K562 treated with DMSO at 1 percent for 4 hours (cell line): ENCODE data around the gene PCDHA8. TPM values are rescaled to one million over a fixed set of nuclear protein-coding genes. Genes with fewer than 3 reads are reported as not detected.

Experiments
- total RNA-seq: library from RNA; unstranded; fragments of 300-600 nt; gene quantifications from 2 replicates; pipeline ENCODE4 v1.2.3, GENCODE V29; 2022; ENCODE audit not compliant: insufficient read depth

PCDHA8 gene, protein sequence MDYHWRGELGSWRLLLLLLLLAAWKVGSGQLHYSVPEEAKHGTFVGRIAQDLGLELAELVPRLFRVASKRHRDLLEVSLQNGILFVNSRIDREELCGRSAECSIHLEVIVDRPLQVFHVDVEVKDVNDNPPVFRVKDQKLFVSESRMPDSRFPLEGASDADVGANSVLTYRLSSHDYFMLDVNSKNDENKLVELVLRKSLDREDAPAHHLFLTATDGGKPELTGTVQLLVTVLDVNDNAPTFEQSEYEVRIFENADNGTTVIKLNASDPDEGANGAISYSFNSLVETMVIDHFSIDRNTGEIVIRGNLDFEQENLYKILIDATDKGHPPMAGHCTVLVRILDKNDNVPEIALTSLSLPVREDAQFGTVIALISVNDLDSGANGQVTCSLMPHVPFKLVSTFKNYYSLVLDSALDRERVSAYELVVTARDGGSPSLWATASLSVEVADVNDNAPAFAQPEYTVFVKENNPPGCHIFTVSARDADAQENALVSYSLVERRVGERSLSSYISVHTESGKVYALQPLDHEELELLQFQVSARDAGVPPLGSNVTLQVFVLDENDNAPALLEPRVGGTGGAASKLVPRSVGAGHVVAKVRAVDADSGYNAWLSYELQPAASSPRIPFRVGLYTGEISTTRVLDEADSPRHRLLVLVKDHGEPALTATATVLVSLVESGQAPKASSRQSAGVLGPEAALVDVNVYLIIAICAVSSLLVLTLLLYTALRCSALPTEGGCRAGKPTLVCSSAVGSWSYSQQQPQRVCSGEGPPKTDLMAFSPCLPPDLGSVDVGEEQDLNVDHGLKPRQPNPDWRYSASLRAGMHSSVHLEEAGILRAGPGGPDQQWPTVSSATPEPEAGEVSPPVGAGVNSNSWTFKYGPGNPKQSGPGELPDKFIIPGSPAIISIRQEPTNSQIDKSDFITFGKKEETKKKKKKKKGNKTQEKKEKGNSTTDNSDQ
- total RNA-seq = not detected in 2 replicates

DNA sequence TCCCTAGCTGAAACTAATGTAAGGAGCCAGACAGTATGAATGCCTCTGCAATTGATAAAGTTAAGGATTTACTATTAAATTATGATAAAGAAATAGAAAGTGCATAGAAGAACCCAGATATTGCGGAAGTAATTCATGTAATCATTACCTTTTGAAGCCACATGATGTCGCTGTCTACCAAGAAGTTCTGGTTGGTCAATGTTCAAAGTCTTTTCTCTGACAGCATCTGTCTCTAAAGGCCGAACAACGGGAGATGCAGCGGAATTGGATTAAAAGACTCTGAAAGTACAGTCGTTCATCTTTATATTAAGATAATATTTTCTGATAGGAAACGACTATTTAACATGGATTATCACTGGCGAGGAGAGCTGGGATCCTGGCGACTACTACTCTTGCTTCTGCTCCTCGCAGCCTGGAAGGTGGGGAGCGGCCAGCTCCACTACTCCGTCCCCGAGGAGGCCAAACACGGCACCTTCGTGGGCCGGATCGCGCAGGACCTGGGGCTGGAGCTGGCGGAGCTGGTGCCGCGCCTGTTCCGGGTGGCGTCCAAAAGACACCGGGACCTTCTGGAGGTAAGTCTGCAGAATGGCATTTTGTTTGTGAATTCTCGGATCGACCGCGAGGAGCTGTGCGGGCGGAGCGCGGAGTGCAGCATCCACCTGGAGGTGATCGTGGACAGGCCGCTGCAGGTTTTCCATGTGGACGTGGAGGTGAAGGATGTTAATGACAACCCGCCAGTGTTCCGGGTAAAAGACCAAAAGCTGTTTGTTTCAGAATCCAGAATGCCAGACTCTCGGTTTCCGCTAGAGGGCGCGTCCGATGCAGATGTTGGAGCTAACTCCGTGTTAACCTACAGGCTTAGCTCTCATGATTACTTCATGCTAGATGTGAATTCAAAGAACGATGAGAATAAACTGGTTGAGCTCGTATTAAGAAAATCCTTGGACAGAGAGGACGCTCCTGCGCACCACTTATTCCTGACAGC lies at the start of gene PCDHA8:
Gene PCDHA8 (plus strand): TSS at position 210 of the 985 bp plus-strand sequence. CDS start 135 bp downstream, at position 345.

DNA sequence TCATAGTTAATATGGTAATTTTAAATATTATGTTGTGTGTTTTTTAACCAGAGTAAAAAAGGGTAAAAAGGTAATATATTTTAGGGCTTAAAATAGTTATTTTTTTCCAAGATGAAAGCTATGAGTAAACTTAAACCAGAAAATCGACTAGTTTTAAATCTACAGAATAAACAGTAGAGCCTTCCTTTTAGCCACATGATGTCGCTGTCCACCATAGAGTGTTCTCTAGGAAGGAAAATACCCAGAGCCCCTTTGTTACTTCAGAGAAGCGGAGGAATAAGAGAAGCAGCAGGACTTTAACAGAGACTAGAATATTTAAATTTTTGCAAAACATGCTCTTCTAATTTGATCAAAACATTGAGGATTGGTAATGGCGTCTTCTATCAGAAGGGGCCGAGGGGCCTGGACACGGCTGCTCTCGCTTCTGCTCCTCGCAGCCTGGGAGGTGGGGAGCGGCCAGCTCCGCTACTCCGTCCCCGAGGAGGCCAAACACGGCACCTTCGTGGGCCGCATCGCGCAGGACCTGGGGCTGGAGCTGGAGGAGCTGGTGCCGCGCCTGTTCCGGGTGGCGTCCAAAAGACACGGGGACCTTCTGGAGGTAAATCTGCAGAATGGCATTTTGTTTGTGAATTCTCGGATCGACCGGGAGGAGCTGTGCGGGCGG lies 46.3 kb upstream of the PCDHA8 start, which contains the start of gene PCDHA2:
Gene PCDHA2 (plus strand): TSS at position 258 of the 664 bp plus-strand sequence.

DNA sequence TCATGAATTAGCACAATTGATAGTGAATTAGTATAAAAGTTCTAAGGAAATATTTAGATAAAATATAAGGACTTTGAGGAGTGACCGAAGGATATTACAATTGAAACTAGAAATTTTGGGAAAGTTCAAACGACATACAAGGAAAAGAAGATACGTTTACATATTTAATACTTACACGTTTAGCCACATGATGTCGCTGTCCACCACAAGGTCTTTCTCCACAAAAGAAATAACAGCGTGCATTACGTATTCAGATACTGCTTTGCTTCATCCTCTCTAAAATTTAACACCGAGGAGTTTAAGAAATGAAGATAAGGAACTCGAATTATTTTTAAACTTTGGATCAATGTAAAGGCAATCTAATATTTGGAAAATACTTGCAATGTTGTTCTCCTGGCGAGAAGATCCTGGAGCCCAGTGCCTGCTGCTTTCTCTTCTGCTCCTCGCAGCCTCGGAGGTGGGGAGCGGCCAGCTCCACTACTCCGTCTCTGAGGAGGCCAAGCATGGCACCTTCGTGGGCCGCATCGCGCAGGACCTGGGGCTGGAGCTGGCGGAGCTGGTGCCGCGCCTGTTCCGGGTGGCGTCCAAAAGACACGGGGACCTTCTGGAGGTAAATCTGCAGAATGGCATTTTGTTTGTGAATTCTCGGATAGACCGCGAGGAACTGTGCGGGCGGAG lies 40.0 kb upstream of the PCDHA8 start, which contains the start of gene PCDHA3:
Gene PCDHA3 (plus strand): TSS at position 242 of the 678 bp plus-strand sequence.

DNA sequence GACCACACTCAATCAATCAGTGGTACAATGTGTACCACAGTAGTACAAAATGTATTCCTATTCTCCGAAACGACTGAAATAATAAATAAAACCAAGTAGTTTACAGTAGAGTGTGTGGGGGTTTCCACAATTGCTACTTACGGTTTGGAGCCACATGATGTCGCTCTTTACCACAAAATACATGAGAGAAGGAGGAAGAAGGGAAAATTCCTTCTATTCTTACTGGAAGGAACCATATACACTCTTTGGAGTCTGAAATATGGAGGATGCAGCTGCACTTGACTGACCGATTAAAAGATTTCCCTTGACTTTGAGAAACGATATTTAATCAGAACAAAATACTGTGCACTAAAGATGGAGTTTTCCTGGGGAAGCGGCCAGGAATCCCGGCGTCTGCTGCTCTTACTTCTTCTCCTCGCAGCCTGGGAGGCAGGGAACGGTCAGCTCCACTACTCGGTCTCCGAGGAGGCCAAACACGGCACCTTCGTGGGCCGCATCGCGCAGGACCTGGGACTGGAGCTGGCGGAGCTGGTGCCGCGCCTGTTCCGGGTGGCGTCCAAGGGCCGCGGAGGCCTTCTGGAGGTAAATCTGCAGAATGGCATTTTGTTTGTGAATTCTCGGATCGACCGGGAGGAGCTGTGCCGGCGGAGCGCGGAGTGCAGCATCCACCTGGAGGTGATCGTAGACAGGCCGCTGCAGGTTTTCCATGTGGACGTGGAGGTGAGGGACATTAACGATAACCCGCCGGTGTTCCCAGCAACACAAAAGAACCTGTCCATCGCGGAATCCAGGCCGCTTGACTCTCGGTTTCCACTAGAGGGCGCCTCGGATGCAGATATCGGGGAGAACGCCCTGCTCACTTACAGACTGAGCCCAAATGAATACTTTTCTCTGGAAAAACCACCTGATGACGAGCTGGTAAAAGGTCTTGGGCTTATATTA lies 33.9 kb upstream of the PCDHA8 start, which contains the start of gene PCDHA4:
Gene PCDHA4 (plus strand): TSS at position 235 of the 942 bp plus-strand sequence.

DNA sequence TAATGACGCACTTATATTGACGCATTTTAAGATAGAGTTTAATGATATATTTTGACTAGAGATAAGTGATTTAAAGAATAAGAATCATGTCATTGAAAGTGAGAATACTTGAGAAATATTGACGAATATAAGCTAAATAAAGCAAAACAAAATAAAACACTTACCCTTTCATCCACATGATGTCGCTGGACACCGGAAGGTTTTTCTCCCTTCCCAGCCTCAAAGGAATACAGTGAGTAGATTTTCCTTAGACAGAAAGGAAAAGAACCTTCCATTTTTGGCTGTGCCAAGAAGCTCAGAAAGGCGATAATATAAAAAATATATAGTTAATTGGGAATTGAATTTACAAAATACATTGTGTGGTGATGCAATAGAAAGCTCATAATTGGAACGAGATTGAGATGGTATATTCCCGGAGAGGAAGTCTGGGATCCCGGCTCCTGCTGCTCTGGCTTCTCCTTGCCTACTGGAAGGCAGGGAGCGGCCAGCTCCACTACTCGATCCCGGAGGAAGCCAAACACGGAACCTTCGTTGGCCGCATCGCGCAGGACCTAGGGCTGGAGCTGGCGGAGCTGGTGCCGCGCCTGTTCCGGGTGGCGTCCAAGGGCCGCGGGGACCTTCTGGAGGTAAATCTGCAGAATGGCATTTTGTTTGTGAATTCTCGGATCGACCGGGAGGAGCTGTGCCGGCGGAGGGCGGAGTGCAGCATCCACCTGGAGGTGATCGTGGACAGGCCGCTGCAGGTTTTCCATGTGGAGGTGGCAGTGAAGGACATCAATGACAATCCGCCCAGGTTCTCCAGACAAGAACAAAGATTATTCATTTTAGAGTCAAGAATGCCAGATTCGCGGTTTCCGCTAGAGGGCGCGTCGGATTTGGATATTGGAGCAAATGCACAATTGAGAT lies 19.4 kb upstream of the PCDHA8 start, which contains the start of gene PCDHA5:
Gene PCDHA5 (plus strand): TSS at position 239 of the 906 bp plus-strand sequence.

DNA sequence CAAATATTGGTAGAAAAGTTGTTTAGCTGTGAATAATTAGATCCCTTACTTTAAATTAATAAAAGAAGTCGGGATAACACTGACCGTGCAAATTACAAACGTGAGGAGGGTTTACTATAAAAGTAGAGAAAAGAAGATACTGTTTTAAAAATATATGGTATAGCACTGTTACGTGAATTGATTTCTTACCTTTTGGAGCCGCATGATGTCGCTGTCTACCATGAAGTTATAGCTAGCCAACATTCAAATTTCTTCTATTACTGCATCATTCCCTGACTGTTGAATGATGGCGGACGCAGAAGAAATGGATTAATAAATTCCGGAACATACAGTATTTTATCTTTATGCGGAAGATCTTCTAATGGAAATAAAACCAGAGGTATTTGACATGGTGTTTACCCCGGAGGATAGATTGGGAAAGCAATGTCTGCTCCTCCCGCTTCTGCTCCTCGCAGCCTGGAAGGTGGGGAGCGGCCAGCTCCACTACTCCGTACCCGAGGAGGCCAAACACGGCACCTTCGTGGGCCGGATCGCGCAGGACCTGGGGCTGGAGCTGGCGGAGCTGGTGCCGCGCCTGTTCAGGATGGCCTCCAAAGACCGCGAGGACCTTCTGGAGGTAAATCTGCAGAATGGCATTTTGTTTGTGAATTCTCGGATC lies 13.2 kb upstream of the PCDHA8 start, which contains the start of gene PCDHA6:
Gene PCDHA6 (plus strand): TSS at position 257 of the 658 bp plus-strand sequence. CDS start 132 bp downstream, at position 389.

DNA sequence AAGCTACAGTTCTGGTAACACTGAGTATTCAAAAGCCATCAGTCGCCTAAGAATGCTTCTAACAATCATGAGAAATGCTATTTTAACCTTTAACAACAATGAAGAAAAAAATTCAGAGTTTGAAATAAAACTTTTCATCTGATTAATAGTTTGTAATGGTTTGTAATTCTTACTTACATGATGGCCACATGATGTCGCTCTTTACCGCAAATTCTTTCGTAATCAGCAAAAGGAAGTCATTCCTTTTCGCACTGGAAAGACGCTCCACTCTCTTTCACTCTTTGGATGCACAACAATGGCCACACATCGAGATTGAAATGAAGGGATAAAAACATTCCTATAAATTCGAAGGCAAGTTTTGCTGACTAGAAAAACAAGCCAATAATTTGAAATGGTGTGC lies 7.0 kb upstream of the PCDHA8 start, which contains the start of gene PCDHA7:
Gene PCDHA7 (plus strand): TSS at position 277 of the 400 bp plus-strand sequence. CDS start 115 bp downstream, at position 392.

DNA sequence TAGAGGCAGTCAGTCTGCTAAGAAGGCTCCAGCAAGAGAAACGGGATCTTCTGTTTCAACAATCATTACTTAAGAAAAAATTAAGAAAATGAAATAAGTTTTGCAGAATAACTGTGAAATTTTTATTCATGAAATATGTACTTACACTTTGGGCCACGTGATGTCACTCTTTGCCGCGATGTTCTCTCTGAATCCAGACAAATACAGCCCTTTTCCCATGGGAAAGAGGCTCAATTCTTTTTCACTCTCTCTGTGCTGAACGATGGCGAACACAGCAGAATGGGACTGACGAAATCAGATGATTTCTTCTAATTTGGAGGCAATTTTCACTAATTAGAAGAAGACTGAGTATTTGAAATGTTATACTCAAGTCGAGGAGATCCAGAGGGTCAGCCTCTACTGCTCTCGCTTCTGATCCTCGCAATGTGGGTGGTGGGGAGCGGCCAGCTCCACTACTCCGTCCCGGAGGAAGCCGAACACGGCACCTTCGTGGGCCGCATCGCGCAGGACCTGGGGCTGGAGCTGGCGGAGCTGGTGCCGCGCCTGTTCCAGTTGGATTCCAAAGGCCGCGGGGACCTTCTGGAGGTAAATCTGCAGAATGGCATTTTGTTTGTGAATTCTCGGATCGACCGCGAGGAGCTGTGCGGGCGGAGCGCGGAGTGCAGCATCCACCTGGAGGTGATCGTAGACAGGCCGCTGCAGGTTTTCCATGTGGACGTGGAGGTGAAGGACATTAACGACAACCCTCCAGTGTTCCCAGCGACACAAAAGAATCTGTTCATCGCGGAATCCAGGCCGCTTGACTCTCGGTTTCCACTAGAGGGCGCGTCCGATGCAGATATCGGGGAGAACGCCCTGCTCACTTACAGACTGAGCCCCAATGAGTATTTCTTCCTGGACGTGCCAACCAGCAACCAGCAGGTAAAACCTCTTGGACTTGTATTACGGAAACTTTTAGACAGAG lies 7.4 kb downstream of the PCDHA8 start, which contains the start of gene PCDHA9:
Gene PCDHA9 (plus strand): TSS at position 244 of the 964 bp plus-strand sequence. CDS start 114 bp downstream, at position 358.

DNA sequence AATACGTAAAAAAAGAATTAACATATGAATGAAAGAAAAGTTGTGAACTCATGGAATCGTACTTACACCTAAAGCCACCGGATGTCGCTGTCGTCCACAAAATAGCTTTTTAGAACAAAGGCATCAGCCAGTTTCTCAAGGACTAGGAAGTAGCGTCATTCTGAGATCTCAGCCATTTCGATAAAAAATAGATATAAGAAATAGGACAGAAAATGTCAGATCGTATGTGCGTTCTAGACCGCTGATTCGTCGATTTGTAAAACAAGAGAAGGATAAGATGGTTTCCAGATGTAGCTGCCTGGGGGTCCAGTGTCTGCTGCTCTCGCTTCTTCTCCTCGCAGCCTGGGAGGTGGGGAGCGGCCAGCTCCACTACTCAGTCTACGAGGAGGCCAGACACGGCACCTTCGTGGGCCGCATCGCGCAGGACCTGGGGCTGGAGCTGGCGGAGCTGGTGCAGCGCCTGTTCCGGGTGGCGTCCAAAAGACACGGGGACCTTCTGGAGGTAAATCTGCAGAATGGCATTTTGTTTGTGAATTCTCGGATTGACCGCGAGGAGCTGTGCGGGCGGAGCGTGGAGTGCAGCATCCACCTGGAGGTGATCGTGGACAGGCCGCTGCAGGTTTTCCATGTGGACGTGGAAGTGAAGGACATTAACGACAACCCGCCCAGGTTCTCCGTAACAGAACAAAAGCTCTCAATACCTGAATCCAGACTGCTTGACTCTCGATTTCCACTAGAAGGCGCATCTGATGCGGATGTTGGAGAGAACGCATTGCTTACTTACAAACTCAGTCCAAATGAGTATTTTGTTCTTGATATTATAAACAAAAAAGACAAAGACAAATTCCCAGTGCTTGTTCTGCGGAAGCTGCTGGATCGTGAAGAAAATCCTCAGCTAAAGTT lies 15.0 kb downstream of the PCDHA8 start, which contains the start of gene PCDHA10:
Gene PCDHA10 (plus strand): TSS at position 126 of the 903 bp plus-strand sequence. CDS start 152 bp downstream, at position 278.

DNA sequence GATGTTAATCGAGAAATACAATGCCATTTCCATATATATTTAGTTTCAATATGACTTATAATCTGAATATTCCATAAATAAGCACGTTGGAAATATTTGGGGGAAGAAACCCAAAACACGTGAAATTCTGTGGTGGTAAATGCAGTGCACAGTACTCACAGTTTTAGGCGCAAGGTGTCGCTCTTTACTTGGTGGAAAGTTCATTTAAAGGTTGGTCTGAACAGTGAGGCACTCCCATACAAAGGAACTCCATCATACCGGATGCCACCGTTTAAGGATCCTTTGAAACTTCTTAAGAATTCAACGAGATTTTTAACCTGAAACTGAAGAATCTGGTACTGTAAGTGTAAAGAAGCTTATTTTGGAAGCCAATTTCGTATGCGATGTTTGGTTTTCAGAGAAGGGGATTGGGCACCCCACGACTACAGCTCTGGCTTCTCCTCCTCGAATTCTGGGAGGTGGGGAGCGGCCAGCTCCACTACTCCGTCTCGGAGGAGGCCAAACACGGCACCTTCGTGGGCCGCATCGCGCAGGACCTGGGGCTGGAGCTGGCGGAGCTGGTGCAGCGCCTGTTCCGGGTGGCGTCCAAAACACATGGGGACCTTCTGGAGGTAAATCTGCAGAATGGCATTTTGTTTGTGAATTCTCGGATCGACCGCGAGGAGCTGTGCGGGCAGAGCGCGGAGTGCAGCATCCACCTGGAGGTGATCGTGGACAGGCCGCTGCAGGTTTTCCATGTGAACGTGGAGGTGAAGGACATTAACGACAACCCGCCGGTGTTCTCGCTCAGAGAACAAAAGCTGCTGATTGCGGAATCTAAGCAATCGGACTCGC lies 28.0 kb downstream of the PCDHA8 start, which contains the start of gene PCDHA11:
Gene PCDHA11 (plus strand): TSS at position 237 of the 834 bp plus-strand sequence. CDS start 147 bp downstream, at position 384.

DNA sequence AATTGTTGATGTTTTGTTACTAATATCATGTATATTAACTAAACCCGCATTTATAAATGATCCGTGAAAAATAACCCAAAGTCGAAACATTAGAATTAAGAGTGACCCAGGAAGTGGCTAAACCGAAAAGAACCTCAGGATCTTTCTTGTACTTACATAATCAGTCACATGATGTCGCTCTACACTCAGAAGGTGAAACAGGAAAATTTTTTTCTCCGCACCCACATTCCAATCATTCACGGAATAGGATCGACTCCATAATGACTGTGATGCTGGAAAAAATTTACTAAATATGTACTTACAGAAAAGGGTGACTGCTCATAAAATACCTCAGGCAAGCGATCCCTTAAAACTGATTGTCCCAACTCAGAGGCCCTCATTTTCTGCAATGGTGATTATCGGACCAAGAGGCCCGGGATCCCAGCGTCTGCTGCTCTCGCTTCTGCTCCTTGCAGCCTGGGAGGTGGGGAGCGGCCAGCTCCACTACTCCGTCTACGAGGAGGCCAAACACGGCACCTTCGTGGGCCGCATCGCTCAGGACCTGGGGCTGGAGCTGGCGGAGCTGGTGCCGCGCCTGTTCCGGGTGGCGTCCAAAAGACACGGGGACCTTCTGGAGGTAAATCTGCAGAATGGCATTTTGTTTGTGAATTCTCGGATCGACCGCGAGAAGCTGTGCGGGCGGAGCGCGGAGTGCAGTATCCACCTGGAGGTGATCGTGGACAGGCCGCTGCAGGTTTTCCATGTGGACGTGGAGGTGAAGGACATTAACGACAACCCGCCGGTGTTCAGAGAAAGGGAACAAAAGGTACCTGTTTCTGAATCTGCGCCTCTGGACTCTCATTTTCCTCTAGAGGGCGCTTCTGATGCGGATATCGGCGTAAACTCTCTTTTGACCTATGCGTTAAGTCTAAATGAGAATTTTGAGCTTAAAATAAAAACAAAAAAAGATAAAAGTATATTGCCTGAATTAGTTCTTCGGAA lies 34.4 kb downstream of the PCDHA8 start, which contains the start of gene PCDHA12:
Gene PCDHA12 (plus strand): TSS at position 224 of the 981 bp plus-strand sequence. CDS start 165 bp downstream, at position 389.

DNA sequence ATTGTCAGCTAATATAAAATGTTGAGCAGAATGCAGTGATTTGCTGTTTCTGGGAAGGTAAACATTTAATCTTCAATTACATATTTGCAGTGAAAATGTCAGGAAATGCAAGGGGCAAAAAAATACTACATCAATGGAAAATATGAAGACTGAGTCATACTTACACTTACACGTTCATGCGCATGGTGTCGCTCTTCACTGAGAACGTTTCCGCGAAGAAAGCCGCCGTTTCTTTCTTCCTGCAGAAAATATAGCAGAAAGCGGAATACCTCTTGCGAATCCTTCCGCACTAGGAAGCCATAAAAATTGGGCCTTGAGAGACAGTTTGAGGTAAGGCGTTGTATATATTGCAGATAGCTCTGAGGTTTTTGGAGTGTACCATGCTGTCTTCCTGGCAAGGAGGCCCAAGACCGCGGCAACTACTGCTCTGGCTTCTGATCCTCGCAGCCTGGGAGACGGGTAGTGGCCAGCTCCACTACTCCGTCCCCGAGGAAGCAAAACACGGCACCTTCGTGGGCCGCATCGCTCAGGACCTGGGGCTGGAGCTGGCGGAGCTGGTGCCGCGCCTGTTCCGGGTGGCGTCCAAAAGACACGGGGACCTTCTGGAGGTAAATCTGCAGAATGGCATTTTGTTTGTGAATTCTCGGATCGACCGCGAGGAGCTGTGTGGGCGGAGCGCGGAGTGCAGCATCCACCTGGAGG lies 41.1 kb downstream of the PCDHA8 start, which contains the start of gene PCDHA13:
Gene PCDHA13 (plus strand): TSS at position 236 of the 702 bp plus-strand sequence. CDS start 145 bp downstream, at position 381.

